Fibroblast of lung (primary cell): ENCODE measurements around the gene GPR137. TPM values are rescaled to one million over a fixed set of nuclear protein-coding genes. Genes with fewer than 3 reads are reported as not detected.

Experiments used
- DNase-seq, 2 donors: peaks; one replicate each; pipeline versions ENCODE4 v3.0.0 to v3.0.0-alpha.2; 2010; ENCODE audit warnings: low read depth in 2 of 2
- H2AFZ ChIP-seq: 2 replicates; pipeline ENCODE4 v1.5.1; 2012; ENCODE audit warnings: low read length, control low read depth, inconsistent platforms
- H3K27ac ChIP-seq: 2 replicates; pipeline ENCODE4 v1.5.1; 2011; ENCODE audit warnings: low read length, control low read depth; ENCODE audit not compliant: insufficient read depth
- H3K27me3 ChIP-seq: 2 replicates; pipeline ENCODE4 v1.5.1; 2011; ENCODE audit warnings: mild to moderate bottlenecking, low read length; ENCODE audit not compliant: control insufficient read depth, insufficient read depth
- H3K36me3 ChIP-seq: 2 replicates; pipeline ENCODE4 v1.5.1; 2011; ENCODE audit warnings: low read length; ENCODE audit not compliant: control insufficient read depth, insufficient read depth
- H3K4me1 ChIP-seq: 2 replicates; pipeline ENCODE4 v1.5.1; 2011; ENCODE audit warnings: low read length; ENCODE audit not compliant: control insufficient read depth, insufficient read depth; ENCODE audit errors: extremely low read depth
- H3K4me2 ChIP-seq: 2 replicates; pipeline ENCODE4 v1.5.1; 2011; ENCODE audit warnings: low read length, control low read depth; ENCODE audit not compliant: insufficient read depth; ENCODE audit errors: extremely low read depth
- H3K4me3 ChIP-seq, 4 experiments: fragments of 200-600 bp in 1 of 4; sonication (generic) in 1 of 4; replicated peaks in 1 of 4; 2 replicates each; pipeline ENCODE4 v1.5.1; 2011 to 2016; ENCODE audit warnings: low read length in 4 of 4, low read depth in 3 of 4, mild to moderate bottlenecking in 3 of 4, control low read depth in 2 of 4, inconsistent platforms in 1 of 4, mixed read lengths in 1 of 4; ENCODE audit not compliant: insufficient read depth in 1 of 4; ENCODE audit errors: control extremely low read depth in 1 of 4
- H3K79me2 ChIP-seq: 2 replicates; pipeline ENCODE4 v1.5.1; 2012; ENCODE audit warnings: mild to moderate bottlenecking, low read length, inconsistent platforms; ENCODE audit not compliant: control insufficient read depth, insufficient read depth
- H3K9ac ChIP-seq: 2 replicates; pipeline ENCODE4 v1.5.1; 2011; ENCODE audit warnings: mild to moderate bottlenecking, low read length, control low read depth; ENCODE audit not compliant: insufficient read depth
- H3K9me3 ChIP-seq: 2 replicates; pipeline ENCODE4 v1.5.1; 2012; ENCODE audit warnings: low read depth, low read length; ENCODE audit not compliant: control insufficient read depth, insufficient read depth
- H4K20me1 ChIP-seq: 2 replicates; pipeline ENCODE4 v1.5.1; 2011; ENCODE audit warnings: low read length; ENCODE audit not compliant: control insufficient read depth, insufficient read depth; ENCODE audit errors: extremely low read depth
- EZH2 ChIP-seq: IDR thresholded peaks from 2 replicates; pipeline ENCODE4 v1.5.1; 2012; ENCODE audit warnings: low read length, control low read depth, mild to moderate bottlenecking; ENCODE audit errors: missing control alignments
- polyA plus RNA-seq, 2 donors: library from polyadenylated mRNA; depleted of rRNA in 1 of 2; stranded (reverse) in 1 of 2; unstranded in 1 of 2; fragments of >200 nt; gene quantifications; 2 replicates each; pipeline ENCODE4 v1.2.1, GENCODE V29; 2011 to 2012; ENCODE audit warnings: missing spikeins in 1 of 2
- total RNA-seq: library from RNA; depleted of rRNA; stranded (reverse); fragments of >200 nt; gene quantifications from 2 replicates; pipeline ENCODE4 v1.2.1, GENCODE V29; 2014
- TF ChIP-seq, protein P1 (sequence below), 2 donors: IDR thresholded peaks in 1 of 2; conservative IDR thresholded peaks in 1 of 2; 1 replicate in 1 of 2; 2 replicates in 1 of 2; pipeline ENCODE4 v1.5.1; 2011 to 2012; ENCODE audit warnings: low read length in 2 of 2, control low read depth in 1 of 2, inconsistent platforms in 1 of 2, low read depth in 1 of 2, mild to moderate bottlenecking in 1 of 2

Gene GPR137
- total and polyA plus RNA-seq, 2 donors (not counting 1 experiment from before 2014, with no cell fraction given), result 10.7 to 10.9 TPM

DNA sequence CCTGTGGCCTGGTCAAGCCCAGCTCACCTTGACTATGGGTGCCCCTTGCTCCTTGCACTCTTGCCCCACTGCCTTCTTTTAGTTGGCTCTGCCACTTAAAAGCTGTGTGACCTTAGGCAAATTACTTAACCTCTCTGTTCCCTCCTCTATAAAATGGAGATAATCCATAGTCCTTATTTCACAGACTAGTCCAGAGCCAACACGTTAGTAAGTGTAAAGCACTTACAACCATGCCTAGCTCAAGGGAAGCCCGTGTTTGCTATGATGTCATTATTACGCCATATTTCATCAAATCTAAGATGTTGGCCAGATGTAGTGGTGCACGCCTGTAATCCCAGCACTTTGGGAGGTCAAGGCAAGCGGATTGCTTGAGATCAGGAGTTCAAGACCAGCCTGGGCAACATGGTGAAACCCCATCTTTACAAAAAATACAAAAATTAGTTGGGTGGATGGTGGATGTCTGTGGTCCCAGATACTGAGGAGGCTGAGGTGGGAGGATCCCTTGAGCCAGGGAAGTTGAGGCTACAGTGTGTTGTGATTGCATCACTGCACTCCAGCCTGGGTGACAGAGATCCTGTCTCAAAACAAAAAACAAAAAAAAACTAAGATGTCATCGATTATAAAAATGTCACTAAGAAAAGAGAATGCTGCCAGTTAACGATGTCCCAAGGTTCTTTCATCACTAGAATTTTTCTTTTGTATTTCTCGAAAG is 52.0 kb downstream of the GPR137 start:
- no peaks in the 10 kb centered on the region for H3K79me2 ChIP-seq
- H3K4me3 ChIP-seq, result no peak overlapping the region
- DNase-seq, result no peak
- no peak overlapping the region for H3K27ac ChIP-seq
- H3K4me2 ChIP-seq, result no peak overlapping the region
- H3K9ac ChIP-seq, result no peak overlapping the region
- H3K36me3 ChIP-seq, result no peaks in the 10 kb centered on the region
- no peaks in the 10 kb centered on the region for H3K27me3 ChIP-seq
- no peak overlapping the region for H2AFZ ChIP-seq
- TF ChIP-seq, protein P1, sequence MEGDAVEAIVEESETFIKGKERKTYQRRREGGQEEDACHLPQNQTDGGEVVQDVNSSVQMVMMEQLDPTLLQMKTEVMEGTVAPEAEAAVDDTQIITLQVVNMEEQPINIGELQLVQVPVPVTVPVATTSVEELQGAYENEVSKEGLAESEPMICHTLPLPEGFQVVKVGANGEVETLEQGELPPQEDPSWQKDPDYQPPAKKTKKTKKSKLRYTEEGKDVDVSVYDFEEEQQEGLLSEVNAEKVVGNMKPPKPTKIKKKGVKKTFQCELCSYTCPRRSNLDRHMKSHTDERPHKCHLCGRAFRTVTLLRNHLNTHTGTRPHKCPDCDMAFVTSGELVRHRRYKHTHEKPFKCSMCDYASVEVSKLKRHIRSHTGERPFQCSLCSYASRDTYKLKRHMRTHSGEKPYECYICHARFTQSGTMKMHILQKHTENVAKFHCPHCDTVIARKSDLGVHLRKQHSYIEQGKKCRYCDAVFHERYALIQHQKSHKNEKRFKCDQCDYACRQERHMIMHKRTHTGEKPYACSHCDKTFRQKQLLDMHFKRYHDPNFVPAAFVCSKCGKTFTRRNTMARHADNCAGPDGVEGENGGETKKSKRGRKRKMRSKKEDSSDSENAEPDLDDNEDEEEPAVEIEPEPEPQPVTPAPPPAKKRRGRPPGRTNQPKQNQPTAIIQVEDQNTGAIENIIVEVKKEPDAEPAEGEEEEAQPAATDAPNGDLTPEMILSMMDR (conservative IDR thresholded peaks at IDR 0.05 in 1 of 2, IDR thresholded peaks at IDR 0.05 in 1 of 2; ENCODE audit: low read depth in 1 of 2, low read length in 2 of 2), result no peak
- no peak for TF ChIP-seq EZH2
- no peaks in the 10 kb centered on the region for H4K20me1 ChIP-seq
- H3K9me3 ChIP-seq, result no peaks in the 10 kb centered on the region
- H3K4me1 ChIP-seq, result peaks cover 11% of the 10 kb centered on the region

GRCh38 chr11:64338716-64339115 is 53.1 kb downstream of the GPR137 start:
- Histone ChIP-seq H3K79me2 (no peaks in the 10 kb centered on the region), H2AFZ (no peak overlapping the region), H4K20me1 (no peaks in the 10 kb centered on the region), H3K4me1 (peaks cover 11% of the 10 kb centered on the region), H3K4me3 (no peak overlapping the region), H3K9ac (no peak overlapping the region), H3K9me3 (no peaks in the 10 kb centered on the region), H3K27me3 (no peaks in the 10 kb centered on the region), H3K36me3 (no peaks in the 10 kb centered on the region), H3K4me2 (no peak overlapping the region), H3K27ac (no peak overlapping the region)
- no peak for DNase-seq
- TF ChIP-seq EZH2, result no peak
- TF ChIP-seq, protein P1 (conservative IDR thresholded peaks at IDR 0.05 in 1 of 2, IDR thresholded peaks at IDR 0.05 in 1 of 2; ENCODE audit: low read depth in 1 of 2, low read length in 2 of 2), result no peak

Other genes with a start within 250 kb of the GPR137 start
- 0.17 and 0.26 TPM in 2 replicates for gene FLRT1, start 249.9 kb upstream of the GPR137 start, total RNA-seq
- gene FLRT1, start 249.9 kb upstream of the GPR137 start, polyA plus RNA-seq, result 0.01 and 0.02 TPM in 2 replicates
- 24.8 and 28.2 TPM in 2 replicates for gene MACROD1, start 119.7 kb upstream of the GPR137 start, total RNA-seq
- 6.0 and 8.8 TPM in 2 replicates for gene MACROD1, start 119.7 kb upstream of the GPR137 start, polyA plus RNA-seq
- 96.3 and 98.8 TPM in 2 replicates for gene STIP1, start 99.7 kb upstream of the GPR137 start, total RNA-seq
- gene STIP1, start 99.7 kb upstream of the GPR137 start, polyA plus RNA-seq, result 147 and 198 TPM in 2 replicates
- 1.0 and 3.6 TPM in 2 replicates for gene FERMT3, start 79.1 kb upstream of the GPR137 start, total RNA-seq
- gene FERMT3, start 79.1 kb upstream of the GPR137 start, polyA plus RNA-seq, result 1.2 and 1.9 TPM in 2 replicates
- 32.9 and 41.5 TPM in 2 replicates for gene TRPT1, start 59.7 kb upstream of the GPR137 start, total RNA-seq
- gene TRPT1, start 59.7 kb upstream of the GPR137 start, polyA plus RNA-seq, result 20.5 and 25.7 TPM in 2 replicates
- gene NUDT22, start 59.6 kb upstream of the GPR137 start, total RNA-seq, result 47.8 and 71.5 TPM in 2 replicates
- gene NUDT22, start 59.6 kb upstream of the GPR137 start, polyA plus RNA-seq, result 17.7 and 18.5 TPM in 2 replicates
- gene DNAJC4, start 55.3 kb upstream of the GPR137 start, total RNA-seq, result 12.6 TPM in 2 replicates
- gene DNAJC4, start 55.3 kb upstream of the GPR137 start, polyA plus RNA-seq, result 11.2 and 12.6 TPM in 2 replicates
- 24.4 and 27.9 TPM in 2 replicates for gene VEGFB, start 51.3 kb upstream of the GPR137 start, total RNA-seq
- 21.2 and 25.3 TPM in 2 replicates for gene VEGFB, start 51.3 kb upstream of the GPR137 start, polyA plus RNA-seq
- 60.9 and 62.9 TPM in 2 replicates for gene FKBP2, start 44.8 kb upstream of the GPR137 start, total RNA-seq
- gene FKBP2, start 44.8 kb upstream of the GPR137 start, polyA plus RNA-seq, result 34.7 and 41.4 TPM in 2 replicates
- 121 and 122 TPM in 2 replicates for gene PPP1R14B, start 38.9 kb upstream of the GPR137 start, total RNA-seq
- 107 and 199 TPM in 2 replicates for gene PPP1R14B, start 38.9 kb upstream of the GPR137 start, polyA plus RNA-seq
- gene PLCB3, start 34.3 kb upstream of the GPR137 start, total RNA-seq, result 34.2 and 37.2 TPM in 2 replicates
- gene PLCB3, start 34.3 kb upstream of the GPR137 start, polyA plus RNA-seq, result 17.2 and 20.6 TPM in 2 replicates
- 68.6 and 79.9 TPM in 2 replicates for gene BAD, start 1.2 kb upstream of the GPR137 start, total RNA-seq
- gene BAD, start 1.2 kb upstream of the GPR137 start, polyA plus RNA-seq, result 31.6 and 35.7 TPM in 2 replicates
- under 0.01 TPM in 1 of 2 replicates, not detected in the other for gene KCNK4, start 5.5 kb downstream of the GPR137 start, total RNA-seq
- gene KCNK4, start 5.5 kb downstream of the GPR137 start, polyA plus RNA-seq, result not detected in 2 replicates
- 0.33 and 1.0 TPM in 2 replicates for gene CATSPERZ, start 14.5 kb downstream of the GPR137 start, total RNA-seq
- 0.09 TPM in 1 of 2 replicates, not detected in the other for gene CATSPERZ, start 14.5 kb downstream of the GPR137 start, polyA plus RNA-seq
- 32.4 and 32.5 TPM in 2 replicates for gene ESRRA, start 19.7 kb downstream of the GPR137 start, total RNA-seq
- gene ESRRA, start 19.7 kb downstream of the GPR137 start, polyA plus RNA-seq, result 6.7 and 8.1 TPM in 2 replicates
- 248 and 255 TPM in 2 replicates for gene TRMT112, start 31.7 kb downstream of the GPR137 start, total RNA-seq
- 161 and 222 TPM in 2 replicates for gene TRMT112, start 31.7 kb downstream of the GPR137 start, polyA plus RNA-seq
- gene PRDX5, start 32.3 kb downstream of the GPR137 start, total RNA-seq, result 301 and 319 TPM in 2 replicates
- gene PRDX5, start 32.3 kb downstream of the GPR137 start, polyA plus RNA-seq, result 311 and 431 TPM in 2 replicates
- 2.1 and 3.1 TPM in 2 replicates for gene CCDC88B, start 54.4 kb downstream of the GPR137 start, total RNA-seq
- 0.56 and 0.88 TPM in 2 replicates for gene CCDC88B, start 54.4 kb downstream of the GPR137 start, polyA plus RNA-seq
- gene RPS6KA4, start 73.3 kb downstream of the GPR137 start, total RNA-seq, result 27.6 and 29.3 TPM in 2 replicates
- gene RPS6KA4, start 73.3 kb downstream of the GPR137 start, polyA plus RNA-seq, result 15.9 and 20.5 TPM in 2 replicates